H9 (cell line): ENCODE results near the gene ADARB2. TPM values are rescaled to one million over a fixed set of nuclear protein-coding genes. Genes with fewer than 3 reads are reported as not detected.

Source experiments
- DNase-seq: peaks from one replicate; pipeline ENCODE4 v3.0.0-alpha.2; 2017
- H2AFZ ChIP-seq: one replicate; pipeline ENCODE4 v1.6.1; 2013; ENCODE audit warnings: mild to moderate bottlenecking, low read length, control low read depth, moderate library complexity
- H2AK5ac ChIP-seq: 2 replicates; pipeline ENCODE4 v1.6.1; 2013; ENCODE audit warnings: low read length, control low read depth, mixed read lengths; ENCODE audit not compliant: insufficient read length
- H2BK120ac ChIP-seq: one replicate; pipeline ENCODE4 v1.6.1; 2013; ENCODE audit warnings: low read depth, mild to moderate bottlenecking, low read length, control low read depth, inconsistent platforms; ENCODE audit not compliant: poor library complexity, severe bottlenecking
- H2BK12ac ChIP-seq: 2 replicates; pipeline ENCODE4 v1.6.1; 2013; ENCODE audit warnings: low read length, control low read depth, mixed read lengths, low read depth; ENCODE audit not compliant: insufficient read length
- H2BK15ac ChIP-seq: 2 replicates; pipeline ENCODE4 v1.6.1; 2013; ENCODE audit warnings: low read depth, low read length, control low read depth
- H2BK20ac ChIP-seq: one replicate; pipeline ENCODE4 v1.6.1; 2013; ENCODE audit warnings: low read depth, mild to moderate bottlenecking, low read length, control low read depth, inconsistent platforms; ENCODE audit not compliant: poor library complexity, severe bottlenecking
- H2BK5ac ChIP-seq: 2 replicates; pipeline ENCODE4 v1.6.1; 2013; ENCODE audit warnings: low read length, control low read depth, mixed read lengths; ENCODE audit not compliant: insufficient read length
- H3K14ac ChIP-seq: 2 replicates; pipeline ENCODE4 v1.6.1; 2013; ENCODE audit warnings: low read length, control low read depth; ENCODE audit not compliant: insufficient read depth
- H3K18ac ChIP-seq: 2 replicates; pipeline ENCODE4 v1.6.1; 2013; ENCODE audit warnings: low read depth, mild to moderate bottlenecking, mixed read lengths, low read length, control low read depth; ENCODE audit not compliant: insufficient read length
- H3K23ac ChIP-seq: 2 replicates; pipeline ENCODE4 v1.6.1; 2013; ENCODE audit warnings: low read length, control low read depth, mixed read lengths, low read depth; ENCODE audit not compliant: insufficient read length
- H3K23me2 ChIP-seq: 2 replicates; pipeline ENCODE4 v1.6.1; 2013; ENCODE audit warnings: low read depth, mild to moderate bottlenecking, mixed read lengths, low read length, control low read depth; ENCODE audit not compliant: insufficient read length, poor library complexity, severe bottlenecking
- H3K27ac ChIP-seq: 2 replicates; pipeline ENCODE4 v1.5.1; 2013; ENCODE audit warnings: low read length, control low read depth, mixed read lengths, low read depth; ENCODE audit not compliant: insufficient read length
- H3K27me3 ChIP-seq: 2 replicates; pipeline ENCODE4 v1.6.1; 2013; ENCODE audit warnings: low read length, control low read depth, inconsistent platforms; ENCODE audit not compliant: insufficient read depth
- H3K4ac ChIP-seq: 2 replicates; pipeline ENCODE4 v1.6.1; 2013; ENCODE audit warnings: low read depth, mild to moderate bottlenecking, control low read depth, inconsistent platforms, low read length, moderate library complexity
- H3K4me1 ChIP-seq: 2 replicates; pipeline ENCODE4 v1.6.1; 2013; ENCODE audit warnings: low read length, control low read depth, inconsistent platforms; ENCODE audit not compliant: insufficient read depth
- H3K4me2 ChIP-seq: 2 replicates; pipeline ENCODE4 v1.6.1; 2013; ENCODE audit warnings: low read length, control low read depth, mixed read lengths; ENCODE audit not compliant: insufficient read length, insufficient read depth
- H3K56ac ChIP-seq: 2 replicates; pipeline ENCODE4 v1.6.1; 2013; ENCODE audit warnings: low read depth, mild to moderate bottlenecking, mixed read lengths, low read length, control low read depth; ENCODE audit not compliant: insufficient read length
- H3K79me1 ChIP-seq: 2 replicates; pipeline ENCODE4 v1.6.1; 2013; ENCODE audit warnings: low read depth, mild to moderate bottlenecking, moderate library complexity, low read length, control low read depth, inconsistent platforms; ENCODE audit not compliant: insufficient read depth, poor library complexity, severe bottlenecking
- H3K79me2 ChIP-seq: 2 replicates; pipeline ENCODE4 v1.6.1; 2013; ENCODE audit warnings: low read length, control low read depth, inconsistent platforms; ENCODE audit not compliant: insufficient read depth
- H3K9ac ChIP-seq: 2 replicates; pipeline ENCODE4 v1.6.1; 2013; ENCODE audit warnings: low read length, control low read depth, mixed read lengths; ENCODE audit not compliant: insufficient read length; ENCODE audit errors: extremely low read depth
- H3K9me3 ChIP-seq: one replicate; pipeline ENCODE4 v1.6.1; 2013; ENCODE audit warnings: low read depth, low read length, inconsistent platforms; ENCODE audit not compliant: control insufficient read depth
- H3T11ph ChIP-seq: one replicate; pipeline ENCODE4 v1.6.1; 2013; ENCODE audit warnings: mild to moderate bottlenecking, low read length, control low read depth, inconsistent platforms
- H4K20me1 ChIP-seq: one replicate; pipeline ENCODE4 v1.6.1; 2013; ENCODE audit not compliant: control insufficient read depth, insufficient read length, insufficient read depth
- H4K5ac ChIP-seq: 2 replicates; pipeline ENCODE4 v1.6.1; 2013; ENCODE audit warnings: low read depth, mild to moderate bottlenecking, mixed read lengths, low read length, control low read depth; ENCODE audit not compliant: insufficient read length
- H4K8ac ChIP-seq: replicated peaks from 2 replicates; pipeline ENCODE4 v1.6.1; 2013; ENCODE audit warnings: low read length, control low read depth, mixed read lengths, low read depth; ENCODE audit not compliant: insufficient read length
- H4K91ac ChIP-seq: 2 replicates; pipeline ENCODE4 v1.6.1; 2013; ENCODE audit warnings: low read depth, mild to moderate bottlenecking, moderate library complexity, mixed read lengths, low read length, control low read depth; ENCODE audit not compliant: insufficient read length
- H3K27ac Mint-ChIP-seq, 3 experiments: 2 replicates in 2 of 3; 3 replicates in 1 of 3; pipeline ENCODE4 v1.8.0; 2020 to 2021; ENCODE audit warnings: mixed read lengths in 3 of 3, mild to moderate bottlenecking in 1 of 3, moderate library complexity in 1 of 3
- H3K27me3 Mint-ChIP-seq: 2 replicates; pipeline ENCODE4 v1.8.0; 2021; ENCODE audit warnings: low read depth, mild to moderate bottlenecking, moderate library complexity, mixed read lengths
- H3K36me3 Mint-ChIP-seq, 3 experiments: 2 replicates in 2 of 3; 3 replicates in 1 of 3; pipeline ENCODE4 v1.8.0; 2020 to 2021; ENCODE audit warnings: low read depth in 3 of 3, mixed read lengths in 3 of 3; ENCODE audit not compliant: insufficient read depth in 1 of 3
- H3K4me1 Mint-ChIP-seq, 2 experiments: 2 replicates each; pipeline ENCODE4 v1.8.0; 2020; ENCODE audit warnings: mixed read lengths in 2 of 2
- H3K4me3 Mint-ChIP-seq, 2 experiments: 2 replicates in 1 of 2; 3 replicates in 1 of 2; pipeline ENCODE4 v1.8.0; 2020 to 2021; ENCODE audit warnings: mild to moderate bottlenecking in 2 of 2, mixed read lengths in 2 of 2, moderate library complexity in 1 of 2
- H3K9me3 Mint-ChIP-seq, 2 experiments: 2 replicates in 1 of 2; 3 replicates in 1 of 2; pipeline ENCODE4 v1.8.0; 2020; ENCODE audit warnings: mild to moderate bottlenecking in 2 of 2, mixed read lengths in 2 of 2, moderate library complexity in 1 of 2
- CTCF ChIP-seq: fragments of 200-600 bp; sonication (generic); conservative IDR thresholded peaks from 3 replicates; pipeline ENCODE4 v1.8.0; 2021; ENCODE audit warnings: antibody characterized with exemption, mild to moderate bottlenecking
- whole genome bisulfite sequencing: extraction: QIAGEN DNeasy Blood & Tissue Kit; methylation state at CpG from one replicate; pipeline ENCODE4 v1.1.7; 2013; ENCODE audit warnings: missing lambda C conversion rate, low lambda C conversion rate, mixed read lengths; ENCODE audit not compliant: insufficient read length; ENCODE audit errors: extremely low coverage; 5-methylcytosine and 5-hydroxymethylcytosine counted together
- total RNA-seq: library from RNA; stranded (reverse); gene quantifications from 2 replicates; pipeline ENCODE4 v1.2.1, GENCODE V29; 2021

The ADARB2 gene
- total RNA-seq, 1 experiment from 2014 or later, result 0.87 TPM

GRCh38 chr10:1359626-1359955 is 377.7 kb downstream of the ADARB2 start:
- no peaks in the 10 kb centered on the region for H3K9me3 Mint-ChIP-seq
- Histone ChIP-seq H2BK120ac (no peak overlapping the region), H3K23ac (no peak overlapping the region), H3K4me1 (no peaks in the 10 kb centered on the region; the same call in 1 of the 2 replicates), H2AFZ (no peak overlapping the region), H4K8ac (no peak overlapping the region), H3K79me1 (no peaks in the 10 kb centered on the region), H3K9ac (no peak overlapping the region), H3T11ph (no peak overlapping the region), H3K27ac (no peak overlapping the region), H3K23me2 (no peaks in the 10 kb centered on the region), H4K20me1 (no peaks in the 10 kb centered on the region), H2BK20ac (no peak overlapping the region), H3K18ac (no peak overlapping the region), H2BK5ac (no peak overlapping the region), H3K9me3 (no peaks in the 10 kb centered on the region), H3K27me3 (no peaks in the 10 kb centered on the region), H3K4ac (no peak overlapping the region), H4K5ac (no peak overlapping the region), H4K91ac (no peak overlapping the region), H2AK5ac (no peak overlapping the region), H3K56ac (no peak overlapping the region), H2BK12ac (no peak overlapping the region), H3K4me2 (no peak overlapping the region), H2BK15ac (no peak overlapping the region), H3K79me2 (no peaks in the 10 kb centered on the region), H3K14ac (no peak overlapping the region)
- H3K36me3 Mint-ChIP-seq, result no peaks in the 10 kb centered on the region; a peak in 1 of 7 replicates
- peaks cover 47% of the 10 kb centered on the region in 2 experiments for H3K4me1 Mint-ChIP-seq
- WGBS, result no CpG with 5 or more reads among the region's 12 CpGs
- H3K27ac Mint-ChIP-seq, result peak overlapping the region in 2 of 3 experiments; percentile 29 to 95; a peak in 3 of 7 replicates
- DNase-seq, result no peak
- H3K27me3 Mint-ChIP-seq, result peaks cover 1% of the 10 kb centered on the region; the same call in 1 of the 2 replicates
- H3K4me3 Mint-ChIP-seq, result no peak overlapping the region
- TF ChIP-seq CTCF, result no peak
